NCI-H82 treated with DMSO at 0.1 percent for 48 hours (cell line): ENCODE data around the gene PLXNA4.

Source experiments
- DNase-seq: peaks from one replicate; lab custom pipeline; 2025; ENCODE audit not compliant: unreplicated experiment; lab: John Stamatoyannopoulos, UW

PLXNA4 gene

DNA sequence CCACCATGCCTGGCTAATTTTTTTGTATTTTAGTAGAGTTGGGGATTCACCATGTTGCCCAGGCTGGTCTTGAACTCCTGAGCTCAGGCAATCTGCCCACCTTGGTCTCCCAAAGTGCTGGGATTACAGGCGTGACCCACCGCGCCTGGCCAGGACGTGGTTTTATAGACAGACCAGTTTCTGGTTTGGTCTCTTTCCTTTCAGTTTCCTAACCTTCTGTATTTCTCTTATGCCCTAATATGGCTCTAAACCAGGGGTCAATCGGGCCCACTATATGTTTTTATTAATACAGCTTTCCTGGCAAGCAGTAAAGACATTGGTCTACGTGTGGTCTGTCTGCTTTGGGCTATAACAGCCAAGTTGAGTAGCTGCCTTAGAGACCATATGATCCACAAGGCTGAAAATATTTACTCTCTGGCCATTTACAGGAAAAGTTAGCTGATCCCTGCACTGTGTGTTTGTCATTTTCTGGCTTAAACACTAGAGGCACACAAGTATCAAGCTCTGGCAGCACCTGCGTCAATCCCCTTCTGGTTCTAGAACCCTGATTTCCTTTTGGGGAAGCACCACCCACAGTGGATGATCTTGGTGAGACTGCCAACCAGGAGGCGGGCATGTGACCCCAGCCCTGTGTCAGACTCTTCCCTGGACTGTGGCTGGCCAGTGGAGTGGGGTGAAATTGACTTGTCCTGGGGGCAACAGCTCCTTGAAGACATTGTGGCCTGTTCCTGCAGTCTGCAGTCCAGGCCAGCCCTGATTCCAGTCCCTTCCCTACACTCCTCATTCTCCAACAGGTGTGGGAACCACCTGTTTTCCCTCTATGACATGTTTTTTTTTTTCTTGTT, 497.2 kb downstream of the PLXNA4 start:
- no peak for DNase-seq

DNA sequence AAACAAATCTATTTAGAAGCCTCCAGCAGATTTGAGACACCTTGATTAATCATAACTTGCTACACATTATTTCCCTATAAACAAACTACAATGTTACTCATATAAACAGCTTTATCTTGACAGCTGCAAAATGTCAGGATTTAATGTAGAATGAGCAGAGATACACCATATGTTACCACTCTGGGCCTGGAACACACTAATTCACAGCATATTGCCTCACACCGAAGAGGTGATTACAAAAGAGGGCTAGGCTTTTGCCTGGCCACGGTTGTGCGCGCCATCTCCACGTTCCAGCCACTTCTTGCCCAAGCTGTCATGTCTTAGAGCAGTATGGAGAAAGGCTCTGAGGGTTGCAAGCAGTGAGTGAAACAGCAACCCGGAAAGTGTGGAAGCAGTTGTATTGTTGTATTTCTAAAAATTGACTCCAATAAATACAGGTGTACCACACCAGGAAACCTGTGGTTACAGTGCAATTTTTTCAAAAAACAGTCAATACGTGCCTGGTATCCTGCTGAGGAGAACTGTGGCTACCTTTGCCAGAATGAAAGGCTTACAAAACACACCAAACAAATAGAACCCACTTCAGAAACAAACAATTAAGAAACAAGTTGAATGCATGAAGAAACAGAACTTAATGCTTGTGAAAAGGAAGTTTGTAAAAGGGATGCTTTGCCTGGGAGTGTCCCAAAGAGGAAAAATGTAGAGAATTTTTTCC, 498.1 kb downstream of the PLXNA4 start:
- DNase-seq: no peak

DNA sequence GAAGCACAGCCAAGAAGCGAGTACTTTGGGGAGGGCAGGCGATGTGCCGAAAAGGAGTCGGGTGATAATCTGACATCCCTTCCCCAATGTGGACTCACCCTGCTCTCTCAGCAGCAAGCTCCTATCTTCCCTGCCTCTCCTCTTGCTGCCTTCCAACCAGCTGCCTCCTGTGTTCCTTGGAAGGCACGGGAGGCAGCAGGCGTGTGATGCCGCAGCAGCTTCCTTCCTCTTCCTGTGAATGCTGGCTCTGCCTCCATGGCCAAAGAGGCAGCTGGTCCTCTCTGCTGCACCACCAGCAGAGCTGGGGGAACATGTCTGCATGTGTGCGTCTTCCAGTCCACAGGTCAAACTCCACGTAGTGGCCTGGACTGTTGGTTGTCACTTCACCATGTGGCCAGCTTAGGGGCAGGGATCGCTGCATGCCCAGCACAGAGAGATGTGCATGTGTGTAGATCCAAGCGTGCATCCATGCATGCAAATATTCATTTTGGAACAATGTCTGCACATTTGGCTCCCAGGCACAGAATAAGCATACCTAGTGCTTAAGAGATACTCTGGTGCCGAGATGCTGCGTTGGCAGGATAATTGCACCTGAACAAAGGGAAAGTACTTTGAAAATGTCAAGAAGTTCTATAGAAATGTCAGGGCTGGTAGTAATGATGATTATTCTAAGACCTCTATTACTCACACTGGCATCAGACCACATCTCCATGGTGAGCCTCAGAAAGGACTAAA, 499.8 kb downstream of the PLXNA4 start:
- no peak for DNase-seq

DNA sequence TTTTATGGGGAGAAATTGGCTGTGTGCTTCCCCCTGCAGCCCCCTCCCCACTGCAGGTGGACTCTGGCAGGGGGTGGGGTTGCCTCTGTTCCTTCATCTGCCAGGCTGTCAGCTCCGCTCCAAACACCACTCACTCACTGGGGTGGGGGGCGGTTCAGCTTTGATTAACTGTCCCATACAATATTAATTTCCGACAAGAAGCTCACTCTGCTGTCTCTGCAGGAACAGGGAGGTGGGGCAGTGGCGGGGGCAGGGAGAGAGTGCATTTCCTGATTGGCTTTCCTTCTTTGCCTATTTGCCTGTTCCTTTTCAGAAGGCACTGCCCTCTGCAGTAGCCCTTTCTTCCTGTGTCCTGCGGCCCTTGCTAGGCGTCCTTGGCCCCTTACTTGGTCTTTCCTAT, 500.8 kb downstream of the PLXNA4 start:
- DNase-seq: no peak

DNA sequence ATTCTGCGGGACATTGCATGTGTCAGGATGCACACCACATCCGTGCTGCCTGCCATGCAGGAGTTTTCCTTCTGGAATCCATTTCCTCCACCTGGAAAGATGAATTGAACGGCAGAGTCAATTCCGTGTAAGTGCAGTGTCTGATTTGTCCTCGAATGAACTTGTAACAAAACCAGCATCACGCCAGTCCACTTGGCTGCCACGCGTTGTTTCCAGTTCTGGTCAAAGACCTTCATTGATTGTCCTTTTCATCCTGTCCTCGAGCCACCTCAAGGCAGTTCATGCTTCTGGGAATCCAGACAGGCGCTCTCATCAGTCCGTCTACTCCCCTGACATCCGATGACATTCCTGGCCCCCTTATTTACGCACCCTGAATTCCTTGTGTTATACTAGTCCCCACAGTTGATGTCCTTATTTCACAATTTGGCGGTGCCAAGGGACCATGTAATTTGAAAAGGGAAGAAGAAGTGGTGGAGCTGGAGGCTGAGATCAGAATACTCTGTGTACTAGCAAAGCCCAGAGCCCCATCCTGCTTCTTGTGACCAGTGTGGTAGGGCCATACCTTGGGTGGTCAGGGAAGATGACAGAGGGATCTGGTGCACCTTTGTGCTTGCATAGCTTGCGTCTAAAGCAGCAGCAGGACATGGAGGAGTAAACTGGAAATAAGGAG, 502.2 kb downstream of the PLXNA4 start:
- no peak for DNase-seq
